Fibroblast of mammary gland (primary cell): ENCODE measurements around the gene GLT1D1.

ENCODE experiments used
- DNase-seq: peaks from one replicate; pipeline ENCODE4 v3.0.0-alpha.2; 2010; ENCODE audit warnings: low read depth
- H3K4me3 ChIP-seq: 2 replicates; pipeline ENCODE4 v1.5.1; 2011; ENCODE audit warnings: low read depth, mild to moderate bottlenecking, low read length, moderate library complexity; ENCODE audit not compliant: control insufficient read depth
- TF ChIP-seq, protein P1 (sequence below): conservative IDR thresholded peaks from 2 replicates; pipeline ENCODE4 v1.5.1; 2011; ENCODE audit warnings: low read depth, low read length, inconsistent platforms; ENCODE audit not compliant: control insufficient read depth, insufficient read depth

Gene GLT1D1

DNA sequence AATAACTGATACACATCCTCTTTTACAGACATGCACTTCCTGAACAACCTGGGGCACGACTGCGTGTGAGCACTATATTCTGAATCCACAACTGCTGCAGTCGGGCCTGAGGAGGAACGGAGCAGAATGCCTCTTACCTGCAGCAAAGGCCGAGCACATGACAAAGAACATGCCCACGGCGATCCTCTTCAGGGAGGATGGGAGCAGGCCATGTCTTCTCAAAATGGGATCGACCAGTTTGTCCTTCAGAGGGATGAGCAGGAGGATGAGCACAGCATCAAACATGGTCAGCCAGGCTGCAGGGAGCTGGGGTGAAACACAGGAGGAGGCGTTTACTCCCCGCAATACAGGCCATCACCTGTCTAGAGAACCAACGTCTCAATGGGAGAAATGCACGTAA lies 44.6 kb upstream of the GLT1D1 start:
- DNase-seq = no peak
- TF ChIP-seq, protein P1, sequence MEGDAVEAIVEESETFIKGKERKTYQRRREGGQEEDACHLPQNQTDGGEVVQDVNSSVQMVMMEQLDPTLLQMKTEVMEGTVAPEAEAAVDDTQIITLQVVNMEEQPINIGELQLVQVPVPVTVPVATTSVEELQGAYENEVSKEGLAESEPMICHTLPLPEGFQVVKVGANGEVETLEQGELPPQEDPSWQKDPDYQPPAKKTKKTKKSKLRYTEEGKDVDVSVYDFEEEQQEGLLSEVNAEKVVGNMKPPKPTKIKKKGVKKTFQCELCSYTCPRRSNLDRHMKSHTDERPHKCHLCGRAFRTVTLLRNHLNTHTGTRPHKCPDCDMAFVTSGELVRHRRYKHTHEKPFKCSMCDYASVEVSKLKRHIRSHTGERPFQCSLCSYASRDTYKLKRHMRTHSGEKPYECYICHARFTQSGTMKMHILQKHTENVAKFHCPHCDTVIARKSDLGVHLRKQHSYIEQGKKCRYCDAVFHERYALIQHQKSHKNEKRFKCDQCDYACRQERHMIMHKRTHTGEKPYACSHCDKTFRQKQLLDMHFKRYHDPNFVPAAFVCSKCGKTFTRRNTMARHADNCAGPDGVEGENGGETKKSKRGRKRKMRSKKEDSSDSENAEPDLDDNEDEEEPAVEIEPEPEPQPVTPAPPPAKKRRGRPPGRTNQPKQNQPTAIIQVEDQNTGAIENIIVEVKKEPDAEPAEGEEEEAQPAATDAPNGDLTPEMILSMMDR = no peak
- no peak overlapping the region for H3K4me3 ChIP-seq

DNA sequence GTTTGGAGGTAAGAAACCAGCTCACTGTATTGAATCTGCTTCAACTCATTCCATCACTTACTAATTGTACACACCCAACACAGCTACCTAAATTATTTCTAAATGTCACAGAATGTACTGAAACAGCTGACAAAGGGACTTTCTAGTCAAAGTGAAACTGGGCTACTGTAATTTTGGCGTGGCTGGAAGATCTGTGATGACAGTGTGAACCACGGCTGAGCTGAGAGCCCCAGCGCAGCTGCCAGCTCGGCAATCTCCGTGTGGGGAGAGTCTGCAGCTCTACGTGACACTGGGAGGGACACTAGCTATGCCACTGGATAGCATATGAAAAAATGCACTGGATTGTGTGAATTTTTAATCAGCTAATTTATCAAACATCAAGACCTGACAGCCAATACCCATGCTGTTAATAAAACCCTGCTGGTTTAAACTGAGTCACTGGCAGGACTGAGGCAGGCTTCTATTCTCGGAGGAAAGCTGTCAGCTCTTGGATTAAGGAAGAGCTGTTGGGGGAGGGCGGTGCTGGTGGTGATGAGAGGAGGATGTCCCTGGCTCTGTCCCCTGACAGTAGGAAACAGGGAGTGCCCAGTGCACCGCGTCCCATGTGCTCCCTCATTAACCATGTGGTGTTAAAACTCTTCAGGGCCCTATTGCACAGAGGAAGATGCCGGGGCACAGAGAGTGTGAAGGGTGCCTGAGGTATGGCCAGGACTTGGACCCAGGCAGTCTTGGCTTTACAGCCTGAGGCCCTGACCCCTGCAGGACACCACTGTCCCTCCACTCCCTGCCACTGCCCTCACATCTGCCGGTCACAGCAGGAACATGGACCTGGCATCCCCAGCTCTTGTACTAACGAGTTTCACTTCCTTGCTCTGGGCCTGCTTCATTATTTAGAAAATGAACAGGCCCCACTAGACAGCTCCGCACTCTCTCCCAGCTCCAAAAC lies 42.8 kb upstream of the GLT1D1 start:
- peak; percentile 62 for DNase-seq
- H3K4me3 ChIP-seq = no peak overlapping the region

DNA sequence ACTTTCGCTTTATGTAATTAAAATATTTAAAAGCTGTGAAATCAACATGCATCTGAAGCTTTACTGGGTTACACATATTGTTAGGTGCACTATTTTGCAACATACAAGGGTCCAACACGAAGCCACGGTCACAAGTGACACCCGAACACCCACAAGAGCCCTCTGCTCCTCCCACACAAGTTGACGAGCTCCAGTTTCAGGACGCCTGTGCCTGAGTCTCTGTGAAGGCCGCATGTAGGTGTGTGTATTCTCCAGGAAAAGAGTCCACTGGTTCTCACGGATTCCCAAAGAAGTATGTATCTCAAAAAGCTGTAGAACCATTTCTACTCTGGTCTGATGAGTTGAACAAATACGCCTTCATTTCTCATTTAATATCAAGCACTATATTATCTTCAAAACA lies 41.5 kb upstream of the GLT1D1 start:
- TF ChIP-seq, protein P1 = no peak
- DNase-seq = no peak
- H3K4me3 ChIP-seq = no peak overlapping the region

More for the DNA sequence above, 42.8 kb upstream of the GLT1D1 start:
- TF ChIP-seq, protein P1 = no peak

DNA sequence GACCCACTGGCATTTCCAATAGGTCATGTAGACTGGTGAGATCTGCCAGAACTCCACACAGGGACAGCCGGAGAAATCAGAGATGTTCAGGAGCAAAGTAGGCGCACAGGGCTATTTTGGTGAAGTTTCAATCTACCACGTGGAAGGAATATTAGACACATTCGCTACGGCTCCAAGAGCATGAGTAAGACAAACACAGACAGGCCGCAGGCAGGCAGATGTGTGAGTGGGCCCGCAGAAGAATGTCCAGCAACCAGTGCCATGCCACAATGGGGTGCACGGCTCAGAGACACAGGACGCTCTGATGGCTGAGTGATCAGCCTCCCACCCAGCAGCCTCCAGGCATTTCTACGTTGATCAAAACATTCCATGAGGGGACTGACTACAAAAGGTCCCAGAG lies 39.9 kb upstream of the GLT1D1 start:
- DNase-seq = peak; percentile 83
- TF ChIP-seq, protein P1 = no peak
- no peak overlapping the region for H3K4me3 ChIP-seq

DNA sequence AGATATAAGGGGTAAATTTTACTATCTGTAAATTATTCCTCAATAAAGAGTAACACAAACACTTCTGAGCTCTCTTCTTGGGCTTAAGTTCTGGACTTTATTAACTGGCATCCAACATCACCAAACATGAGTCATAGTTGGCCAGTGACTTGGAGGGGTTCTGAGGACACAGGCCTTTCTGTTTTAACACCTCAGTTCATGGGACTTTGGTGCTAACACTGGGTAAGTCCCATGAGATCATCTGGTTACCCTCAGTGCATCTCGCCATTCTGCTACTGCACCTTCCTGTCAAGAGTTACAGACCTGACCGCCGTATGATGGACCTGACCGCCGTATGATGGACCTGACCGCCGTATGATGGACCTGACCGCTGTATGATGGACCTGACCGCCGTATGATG lies 39.4 kb upstream of the GLT1D1 start:
- peak; percentile 80 for DNase-seq
- H3K4me3 ChIP-seq = no peak overlapping the region
- TF ChIP-seq, protein P1 = no peak

DNA sequence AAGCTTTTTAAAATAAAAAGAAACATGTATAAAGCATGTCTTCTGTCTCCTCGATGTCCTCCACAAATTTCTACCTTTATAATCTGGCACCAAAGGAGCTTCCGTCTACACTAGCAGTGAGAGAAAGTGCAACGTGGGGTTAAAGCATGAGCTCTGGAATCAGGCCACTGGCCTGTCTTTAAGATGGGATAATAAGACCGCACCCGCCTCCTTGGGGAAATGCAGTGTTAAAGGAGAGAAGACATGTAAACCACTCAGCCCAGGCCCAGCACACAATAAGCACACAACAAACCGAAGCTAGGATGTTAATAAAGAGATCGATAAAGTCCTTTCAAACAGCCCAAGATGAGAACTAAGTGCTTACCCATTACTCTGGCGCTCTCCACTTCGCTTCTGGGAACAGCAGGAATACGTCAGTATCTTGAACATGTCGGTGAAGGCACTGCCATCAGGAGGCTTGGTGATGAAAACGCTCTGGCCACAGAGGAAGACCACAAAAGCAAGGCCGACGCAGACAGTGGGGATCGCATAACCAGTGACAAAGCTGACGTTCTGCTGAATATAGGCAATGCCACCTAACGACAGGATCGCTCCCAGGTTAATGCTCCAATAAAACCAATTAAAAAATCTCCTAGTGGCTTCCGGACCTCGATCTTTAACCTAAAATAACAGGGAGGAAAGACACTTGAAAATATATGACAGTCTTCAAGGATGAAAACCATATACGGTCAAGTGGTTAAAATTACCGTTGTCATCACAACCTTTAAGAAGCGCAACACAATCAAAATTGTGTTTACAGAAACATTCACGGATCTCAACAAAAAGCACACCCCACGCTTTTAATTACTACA lies 38.6 kb upstream of the GLT1D1 start:
- no peak for DNase-seq
- no peak overlapping the region for H3K4me3 ChIP-seq
- TF ChIP-seq, protein P1 = no peak
